Skeletal muscle tissue (tissue), 4 donors: ENCODE data around the gene TUBB2B. TPM values are rescaled to one million over a fixed set of nuclear protein-coding genes. Genes with fewer than 3 reads are reported as not detected.
A peak's percentile ranks its signal among the peaks of the same experiment; 100 is the strongest.
"Not testable (repeated sequence)": the region's sequence is repeated elsewhere in the genome, so short reads cannot be mapped to it uniquely, and the experiment has no call there.

ENCODE experiments used
- H3K27ac ChIP-seq: one replicate; pipeline ENCODE4 v1.7.0; 2013; ENCODE audit warnings: mild to moderate bottlenecking, low read depth, low read length, inconsistent platforms
- H3K27me3 ChIP-seq, 3 donors: one replicate each; pipeline ENCODE4 v1.7.0; 2013; ENCODE audit warnings: low read length in 3 of 3; ENCODE audit not compliant: control insufficient read depth in 3 of 3, insufficient read depth in 3 of 3
- H3K36me3 ChIP-seq, 3 donors: one replicate each; pipeline ENCODE4 v1.7.0; 2013; ENCODE audit warnings: low read length in 3 of 3; ENCODE audit not compliant: control insufficient read depth in 3 of 3, insufficient read depth in 3 of 3
- H3K4me1 ChIP-seq, 3 donors: one replicate each; pipeline ENCODE4 v1.7.0; 2013; ENCODE audit warnings: low read length in 3 of 3, mild to moderate bottlenecking in 3 of 3; ENCODE audit not compliant: control insufficient read depth in 3 of 3, insufficient read depth in 3 of 3
- H3K4me3 ChIP-seq, 3 donors: one replicate each; pipeline ENCODE4 v1.7.0; 2013; ENCODE audit warnings: low read length in 3 of 3
- H3K9ac ChIP-seq, 3 donors: one replicate each; pipeline ENCODE4 v1.7.0; 2013; ENCODE audit warnings: low read length in 3 of 3, mild to moderate bottlenecking in 3 of 3, moderate library complexity in 2 of 3, low read depth in 1 of 3
- H3K9me3 ChIP-seq, 3 donors: one replicate each; pipeline ENCODE4 v1.7.0; 2013; ENCODE audit warnings: low read length in 3 of 3; ENCODE audit not compliant: control insufficient read depth in 3 of 3
- total RNA-seq: library from RNA; depleted of rRNA; stranded (reverse); fragments of >200 nt; gene quantifications from one replicate; pipeline ENCODE4 v1.2.3, GENCODE V29; 2014
- donor health status: Osteomylitis.

TUBB2B gene
- total RNA-seq, 1 donor from 2014 or later, result 104 TPM

- peak overlapping the region; percentile 35 to 62 (median 42) for H3K9ac ChIP-seq
- H3K4me3 ChIP-seq, result peak overlapping the region; percentile 61 to 72 (median 62)
- no peaks in the 10 kb centered on the region for H3K36me3 ChIP-seq
- H3K27me3 ChIP-seq, result peaks cover 7 to 44% (median 20%) of the 10 kb centered on the region in 3 donors
- no peaks in the 10 kb centered on the region for H3K9me3 ChIP-seq
- H3K27ac ChIP-seq, result no peak overlapping the region
- peaks cover 18 to 31% (median 20%) of the 10 kb centered on the region in 3 donors for H3K4me1 ChIP-seq
These were observed 20.0 kb upstream of the TUBB2B start for GRCh38 chr6:3247255-3248146.

GRCh38 chr6:3245216-3245615, 17.8 kb upstream of the TUBB2B start:
- H3K4me1 ChIP-seq, result peaks cover 11 to 15% (median 14%) of the 10 kb centered on the region in 3 donors
- peaks cover 4 to 40% (median 20%) of the 10 kb centered on the region in 3 donors for H3K27me3 ChIP-seq
- no peak overlapping the region for H3K4me3 ChIP-seq
- no peaks in the 10 kb centered on the region for H3K9me3 ChIP-seq
- no peaks in the 10 kb centered on the region for H3K36me3 ChIP-seq
- H3K9ac ChIP-seq, result no peak overlapping the region
- no peak overlapping the region for H3K27ac ChIP-seq

GRCh38 chr6:3244832-3245161, 17.3 kb upstream of the TUBB2B start:
- H3K36me3 ChIP-seq, result not testable (repeated sequence)

GRCh38 chr6:3244003-3244831, 16.8 kb upstream of the TUBB2B start:
- H3K27ac ChIP-seq, result no peak overlapping the region
- no peak overlapping the region for H3K4me3 ChIP-seq
- no peaks in the 10 kb centered on the region for H3K9me3 ChIP-seq
- H3K9ac ChIP-seq, result no peak overlapping the region
- peaks cover 11 to 14% (median 11%) of the 10 kb centered on the region in 3 donors for H3K4me1 ChIP-seq
- peaks cover 0 to 35% (median 18%) of the 10 kb centered on the region in 3 donors for H3K27me3 ChIP-seq
- no peaks in the 10 kb centered on the region for H3K36me3 ChIP-seq

More at GRCh38 chr6:3244832-3245161, 17.3 kb upstream of the TUBB2B start:
- not testable (repeated sequence) for H3K9ac ChIP-seq, H3K4me3 ChIP-seq, H3K9me3 ChIP-seq, H3K27ac ChIP-seq
- peaks cover 11 to 15% (median 14%) of the 10 kb centered on the region in 3 donors for H3K4me1 ChIP-seq
- peaks cover 1 to 36% (median 20%) of the 10 kb centered on the region in 3 donors for H3K27me3 ChIP-seq

DNA sequence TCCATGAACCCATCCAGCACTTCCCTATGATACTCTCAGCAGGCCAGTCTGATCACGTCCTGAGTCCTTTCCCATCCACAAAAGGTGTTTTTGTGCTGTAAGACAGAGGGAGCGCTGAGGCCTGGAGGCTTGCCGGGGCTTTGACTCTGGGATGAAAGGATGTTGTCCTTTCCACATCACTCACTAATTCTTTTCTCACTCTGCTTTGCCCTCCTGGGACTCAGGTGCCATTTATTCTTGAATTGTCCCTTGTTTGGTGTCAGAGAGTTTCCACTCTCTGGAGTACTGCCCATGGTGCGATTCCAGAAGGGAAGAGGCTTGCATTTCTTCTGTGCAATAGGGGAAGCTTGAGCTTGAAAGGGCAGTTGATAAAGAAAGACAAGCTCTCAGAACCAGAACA, 15.3 kb upstream of the TUBB2B start:
- Histone ChIP-seq H3K27ac (no peak overlapping the region), H3K9me3 (no peaks in the 10 kb centered on the region), H3K9ac (no peak overlapping the region), H3K4me1 (peaks cover 9 to 12% (median 10%) of the 10 kb centered on the region in 3 donors), H3K36me3 (no peaks in the 10 kb centered on the region), H3K4me3 (no peak overlapping the region), H3K27me3 (peaks cover 0 to 36% (median 15%) of the 10 kb centered on the region in 3 donors)

- H3K27me3 ChIP-seq, result peaks cover 0 to 27% (median 8%) of the 10 kb centered on the region in 3 donors
- not testable (repeated sequence) for H3K4me3 ChIP-seq, H3K4me1 ChIP-seq, H3K27ac ChIP-seq, H3K36me3 ChIP-seq, H3K9me3 ChIP-seq, H3K9ac ChIP-seq
These were observed 14.3 kb upstream of the TUBB2B start for GRCh38 chr6:3241745-3242144.

- H3K27me3 ChIP-seq, result peaks cover 0 to 34% (median 11%) of the 10 kb centered on the region in 3 donors
- no peaks in the 10 kb centered on the region for H3K9me3 ChIP-seq
- no peak overlapping the region for H3K27ac ChIP-seq
- H3K4me1 ChIP-seq, result peaks cover 3 to 7% (median 5%) of the 10 kb centered on the region in 3 donors
- no peak overlapping the region for H3K4me3 ChIP-seq
- no peaks in the 10 kb centered on the region for H3K36me3 ChIP-seq
- H3K9ac ChIP-seq, result no peak overlapping the region
These were observed 13.1 kb upstream of the TUBB2B start for GRCh38 chr6:3240595-3240994.

- Histone ChIP-seq H3K4me1 (peaks cover 3 to 7% (median 5%) of the 10 kb centered on the region in 3 donors), H3K27me3 (peaks cover 5 to 37% (median 20%) of the 10 kb centered on the region in 3 donors), H3K36me3 (no peaks in the 10 kb centered on the region), H3K27ac (no peak overlapping the region), H3K4me3 (no peak overlapping the region), H3K9me3 (no peaks in the 10 kb centered on the region), H3K9ac (no peak overlapping the region)
These were observed 11.8 kb upstream of the TUBB2B start for GRCh38 chr6:3239110-3239830.

GRCh38 chr6:3237761-3238662, 10.6 kb upstream of the TUBB2B start:
- H3K27me3 ChIP-seq, result peaks cover 11 to 47% (median 31%) of the 10 kb centered on the region in 3 donors

More at GRCh38 chr6:3237761-3238662, 10.6 kb upstream of the TUBB2B start:
- Histone ChIP-seq H3K36me3 (no peaks in the 10 kb centered on the region), H3K27ac (no peak overlapping the region), H3K9ac (no peak overlapping the region), H3K9me3 (no peaks in the 10 kb centered on the region), H3K4me1 (peaks cover 3 to 7% (median 5%) of the 10 kb centered on the region in 3 donors), H3K4me3 (peak overlapping the region in 1 of 3 donors; percentile 5)
